Nucleus accumbens (tissue), 56 donors: Measurements from ENCODE around the gene ICAM5.
A peak's percentile ranks its signal among the peaks of the same experiment; 100 is the strongest.
"Not testable (repeated sequence)": the region's sequence is repeated elsewhere in the genome, so short reads cannot be mapped to it uniquely, and the experiment has no call there.

Experiments used
- DNase-seq, 56 donors: peaks; one replicate each; lab custom pipeline; 2025; lab: John Stamatoyannopoulos, UW

Gene ICAM5

GRCh38 chr19:10335352-10335985 lies 45.7 kb downstream of the ICAM5 start:
- DNase-seq = peak in 18 of 56 donors; percentile 2 to 50 (median 13)

DNA sequence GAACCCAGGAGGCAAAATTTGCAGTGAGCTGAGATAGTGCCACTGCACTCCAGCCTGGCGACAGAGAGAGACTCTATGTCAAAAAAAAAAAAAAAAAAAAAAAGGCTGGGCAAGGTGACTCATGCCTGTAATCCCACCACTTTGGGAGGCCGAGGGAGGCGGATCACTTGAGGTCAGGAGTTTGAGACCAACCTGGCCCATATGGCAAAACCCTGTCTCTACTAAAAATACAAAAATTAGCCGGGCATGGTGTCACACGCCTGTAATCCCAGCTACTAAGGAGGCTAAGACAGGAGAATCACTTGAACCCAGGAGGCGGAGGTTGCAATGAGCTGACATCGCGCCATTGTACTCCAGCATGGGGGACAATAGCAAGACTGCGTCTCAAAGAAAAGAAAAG lies 47.0 kb downstream of the ICAM5 start:
- DNase-seq = not testable (repeated sequence)

DNA sequence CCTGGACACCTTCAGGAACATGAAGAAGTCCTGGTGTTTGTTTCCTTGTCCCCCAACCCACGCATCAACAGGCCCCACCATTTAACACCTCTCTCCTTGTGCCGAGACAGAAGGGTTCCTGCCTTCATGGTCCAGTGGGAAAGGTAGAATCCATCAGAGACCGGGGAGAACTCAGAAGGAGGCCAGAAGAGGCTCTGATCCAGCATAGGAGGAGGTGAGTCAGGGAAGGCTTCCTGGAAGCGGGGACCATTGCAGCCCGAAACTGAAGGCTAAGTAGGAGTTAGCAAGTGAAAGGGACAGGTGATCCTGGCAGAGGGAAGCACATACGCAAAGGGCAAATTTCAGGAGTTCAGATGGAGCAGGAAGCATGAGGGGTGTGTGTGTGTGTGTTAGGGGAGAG lies 49.2 kb downstream of the ICAM5 start:
- no peak for DNase-seq

GRCh38 chr19:10339380-10339960 lies 49.7 kb downstream of the ICAM5 start, which contains the start of gene ICAM3:
TSS of gene ICAM3 (minus strand) at chr19:10339624. CDS start at chr19:10339614, 10 bp downstream.
- no peak for DNase-seq

GRCh38 chr19:10339977-10340376 lies 50.2 kb downstream of the ICAM5 start:
- no peak for DNase-seq

GRCh38 chr19:10343495-10343894 lies 53.7 kb downstream of the ICAM5 start:
- DNase-seq = no peak

DNA sequence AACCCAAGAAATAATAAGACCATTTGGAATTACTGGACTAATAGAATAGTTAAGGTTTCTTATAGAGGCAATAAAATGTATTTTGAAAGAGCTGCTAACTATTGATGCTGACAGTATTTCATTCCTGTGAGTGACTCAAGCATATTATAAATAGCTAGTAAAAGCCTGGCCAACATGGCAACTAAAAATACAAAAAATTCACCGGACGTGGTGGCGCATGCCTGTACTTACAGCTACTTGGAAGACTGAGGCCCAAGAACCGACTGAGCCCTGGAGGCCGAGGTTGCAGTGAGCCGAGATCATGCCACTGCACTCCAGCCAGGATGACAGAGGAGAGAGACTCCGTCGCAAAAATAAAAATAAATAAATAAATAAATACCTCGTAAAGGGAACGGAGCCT lies 55.0 kb downstream of the ICAM5 start:
- no peak for DNase-seq
